ENCODE data around the gene MED26.

MED26 gene

DNA sequence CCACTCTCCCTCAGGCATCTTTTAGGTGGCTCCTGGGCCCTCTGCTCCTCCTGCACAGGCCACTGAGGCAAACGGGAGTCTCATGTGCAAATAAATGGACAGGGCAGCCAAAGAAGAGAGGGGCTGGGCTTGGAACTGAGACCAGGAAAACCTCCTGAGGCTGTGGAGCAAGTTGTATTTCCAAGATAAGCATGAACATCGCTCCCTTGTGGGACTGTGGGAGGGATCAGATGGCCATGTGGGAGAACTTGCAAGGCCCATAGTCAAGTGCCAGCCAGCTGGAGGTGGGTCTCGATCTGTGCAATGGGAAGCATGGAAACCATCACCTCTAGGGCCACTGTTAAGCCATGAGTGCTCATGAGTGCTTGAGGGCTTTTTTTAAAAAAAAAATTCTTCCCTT lies 24.9 kb downstream of the MED26 start:
- DNase-seq (ENCODE audit: low spot score) = no peak
- in situ Hi-C loops (cut with MboI; ENCODE audit: low sequenced_read_pairs, unreplicated experiment) = no loop called here
- TF ChIP-seq, protein P1, sequence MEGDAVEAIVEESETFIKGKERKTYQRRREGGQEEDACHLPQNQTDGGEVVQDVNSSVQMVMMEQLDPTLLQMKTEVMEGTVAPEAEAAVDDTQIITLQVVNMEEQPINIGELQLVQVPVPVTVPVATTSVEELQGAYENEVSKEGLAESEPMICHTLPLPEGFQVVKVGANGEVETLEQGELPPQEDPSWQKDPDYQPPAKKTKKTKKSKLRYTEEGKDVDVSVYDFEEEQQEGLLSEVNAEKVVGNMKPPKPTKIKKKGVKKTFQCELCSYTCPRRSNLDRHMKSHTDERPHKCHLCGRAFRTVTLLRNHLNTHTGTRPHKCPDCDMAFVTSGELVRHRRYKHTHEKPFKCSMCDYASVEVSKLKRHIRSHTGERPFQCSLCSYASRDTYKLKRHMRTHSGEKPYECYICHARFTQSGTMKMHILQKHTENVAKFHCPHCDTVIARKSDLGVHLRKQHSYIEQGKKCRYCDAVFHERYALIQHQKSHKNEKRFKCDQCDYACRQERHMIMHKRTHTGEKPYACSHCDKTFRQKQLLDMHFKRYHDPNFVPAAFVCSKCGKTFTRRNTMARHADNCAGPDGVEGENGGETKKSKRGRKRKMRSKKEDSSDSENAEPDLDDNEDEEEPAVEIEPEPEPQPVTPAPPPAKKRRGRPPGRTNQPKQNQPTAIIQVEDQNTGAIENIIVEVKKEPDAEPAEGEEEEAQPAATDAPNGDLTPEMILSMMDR (IDR thresholded peaks at IDR 0.05; ENCODE audit: borderline replicate concordance, control extremely low read depth, extremely low read depth, insufficient read depth, missing control alignments) = no peak

DNA sequence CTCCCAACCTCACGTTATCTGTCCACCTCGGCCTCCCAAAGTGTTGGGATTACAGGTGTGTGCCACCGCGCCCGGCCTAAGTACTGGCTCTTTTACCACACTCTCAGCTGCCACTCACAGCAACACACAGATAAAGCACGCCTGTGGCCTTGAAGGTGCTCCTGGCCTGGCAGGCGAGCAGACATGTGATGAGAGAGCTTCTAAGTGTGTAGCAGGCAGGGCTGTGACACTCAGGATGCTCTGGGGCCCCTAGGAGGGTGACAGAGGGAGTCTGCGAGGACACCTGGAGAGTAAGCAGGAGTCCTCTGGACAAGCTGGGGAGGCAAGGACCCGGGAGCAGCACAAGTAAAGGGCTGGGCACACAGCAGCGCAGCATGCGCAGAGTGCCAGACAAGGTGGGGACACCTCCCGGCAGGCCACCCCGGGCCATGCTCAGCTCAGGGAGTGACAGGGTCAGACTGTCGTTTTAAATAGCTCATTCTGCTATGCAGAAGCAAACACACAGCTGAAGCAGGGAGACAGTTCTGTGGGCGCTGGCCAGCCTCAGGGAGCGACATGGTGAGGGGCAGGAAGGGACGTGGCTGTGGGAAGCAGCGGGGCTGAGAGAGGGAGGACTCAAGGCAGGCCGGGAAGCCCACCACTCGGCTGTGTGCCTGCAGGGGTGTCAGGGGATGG lies 26.5 kb downstream of the MED26 start:
- in situ Hi-C loops (cut with MboI; ENCODE audit: low sequenced_read_pairs, unreplicated experiment) = no loop called here
- DNase-seq (ENCODE audit: low spot score) = no peak
- TF ChIP-seq, protein P1 (IDR thresholded peaks at IDR 0.05; ENCODE audit: borderline replicate concordance, control extremely low read depth, extremely low read depth, insufficient read depth, missing control alignments) = no peak

DNA sequence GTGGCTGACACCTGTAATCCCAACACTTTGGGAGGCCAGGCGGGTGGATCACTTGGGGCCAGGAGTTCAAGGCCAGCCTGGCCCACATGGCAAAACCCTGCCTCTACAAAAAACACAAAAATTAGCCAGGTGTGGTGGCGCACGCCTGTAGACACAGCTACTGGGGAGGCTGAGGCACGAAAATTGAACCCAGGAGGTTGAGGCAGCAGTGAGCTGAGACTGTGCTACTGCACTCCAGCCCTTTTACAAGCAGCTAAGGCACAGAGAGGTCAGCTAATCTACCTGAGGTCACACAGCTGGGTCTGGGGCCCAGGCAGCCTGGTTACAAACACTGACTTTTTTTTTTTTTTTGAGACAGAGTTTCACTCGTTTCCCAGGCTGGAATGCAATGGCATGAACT lies 27.2 kb downstream of the MED26 start:
- TF ChIP-seq, protein P1 (IDR thresholded peaks at IDR 0.05; ENCODE audit: borderline replicate concordance, control extremely low read depth, extremely low read depth, insufficient read depth, missing control alignments) = no peak
- DNase-seq (ENCODE audit: low spot score) = no peak
- in situ Hi-C loops (cut with MboI; ENCODE audit: low sequenced_read_pairs, unreplicated experiment) = no loop called here

DNA sequence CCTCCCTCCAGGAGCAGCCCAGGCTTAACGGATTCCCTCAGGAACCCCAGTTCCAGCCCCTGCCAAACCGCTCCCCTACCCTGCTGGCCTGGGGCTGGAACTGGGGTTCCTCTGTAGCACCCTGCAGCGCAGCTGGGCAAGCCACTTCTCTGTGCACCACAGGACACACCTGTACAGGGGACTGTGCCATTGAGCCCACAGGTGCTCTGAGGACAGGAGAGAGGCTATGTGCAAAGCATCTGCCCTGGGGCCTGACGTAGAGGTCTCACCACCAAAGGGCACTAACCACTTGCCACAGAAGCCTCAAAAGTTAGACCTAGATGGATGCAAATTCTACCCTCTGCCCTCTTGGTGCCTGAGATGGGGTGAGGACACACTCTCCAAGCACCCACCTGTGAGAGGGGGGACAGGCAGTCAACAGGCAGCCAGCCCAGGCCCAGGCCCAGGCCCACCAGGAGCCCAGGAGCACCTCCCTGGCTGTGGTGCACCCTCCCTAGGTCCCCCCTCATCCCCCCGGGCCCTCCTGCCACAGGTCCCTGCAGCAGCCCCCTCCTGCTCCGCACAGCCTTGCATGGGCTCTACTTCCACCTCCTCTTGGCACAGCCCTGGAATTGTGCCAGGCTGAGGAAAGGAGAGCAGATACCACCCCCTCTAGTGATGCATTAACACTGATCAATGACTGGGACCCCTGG lies 28.2 kb downstream of the MED26 start:
- no peak for DNase-seq (ENCODE audit: low spot score)
- in situ Hi-C loops (cut with MboI; ENCODE audit: low sequenced_read_pairs, unreplicated experiment) = no loop called here
- TF ChIP-seq, protein P1 (IDR thresholded peaks at IDR 0.05; ENCODE audit: borderline replicate concordance, control extremely low read depth, extremely low read depth, insufficient read depth, missing control alignments) = no peak

DNA sequence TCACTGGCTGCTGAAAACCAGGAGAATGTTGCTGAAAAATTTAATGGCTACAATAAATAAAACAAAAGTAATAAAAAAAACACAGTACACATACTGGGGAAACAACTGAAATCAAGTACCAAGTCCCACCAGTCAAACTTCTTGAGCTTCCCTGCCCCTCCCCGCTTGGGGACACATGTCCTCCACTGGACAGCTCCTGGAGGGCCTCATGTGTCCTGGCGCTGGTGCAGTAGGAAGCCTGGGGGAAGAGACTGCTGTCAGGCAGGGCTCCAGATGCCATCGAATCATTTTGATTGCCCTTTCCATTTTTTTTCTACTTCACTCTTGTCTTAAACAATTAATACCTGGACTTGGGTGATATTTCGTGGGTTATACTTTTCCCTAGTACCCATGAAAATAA lies 29.2 kb downstream of the MED26 start:
- in situ Hi-C loops (cut with MboI; ENCODE audit: low sequenced_read_pairs, unreplicated experiment) = no loop called here
- no peak for DNase-seq (ENCODE audit: low spot score)
- TF ChIP-seq, protein P1 (IDR thresholded peaks at IDR 0.05; ENCODE audit: borderline replicate concordance, control extremely low read depth, extremely low read depth, insufficient read depth, missing control alignments) = no peak

DNA sequence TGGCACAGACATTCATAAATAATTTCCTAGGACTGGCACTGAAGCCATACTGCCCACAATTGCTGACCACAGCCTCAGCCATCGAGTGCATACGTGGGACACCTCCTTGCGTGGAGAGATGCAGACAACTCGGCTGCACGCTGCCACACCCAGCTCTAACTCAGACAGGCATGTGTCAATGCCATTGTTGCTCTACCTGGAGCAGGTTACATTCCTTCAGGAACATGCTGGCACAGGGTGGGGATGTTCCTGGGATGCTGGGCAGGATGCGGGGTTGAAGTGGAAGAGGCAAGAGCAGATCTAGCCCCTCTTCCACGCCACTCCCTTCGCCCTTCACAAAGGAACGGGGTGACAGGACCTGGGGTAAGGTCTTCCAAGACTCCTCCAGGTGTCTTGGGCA lies 31.6 kb downstream of the MED26 start:
- TF ChIP-seq, protein P1 (IDR thresholded peaks at IDR 0.05; ENCODE audit: borderline replicate concordance, control extremely low read depth, extremely low read depth, insufficient read depth, missing control alignments) = no peak
- in situ Hi-C loops (cut with MboI; ENCODE audit: low sequenced_read_pairs, unreplicated experiment) = no loop called here
- no peak for DNase-seq (ENCODE audit: low spot score)
